GM12873 (cell line): Measurements from ENCODE around the gene FBXO45.

ENCODE experiments used
- TF ChIP-seq, protein P1 (sequence below): IDR thresholded peaks from 2 replicates; pipeline ENCODE4 v1.5.1; 2012; ENCODE audit warnings: low read depth, mild to moderate bottlenecking, moderate library complexity, low read length, control low read depth; ENCODE audit not compliant: insufficient read depth; ENCODE audit errors: missing control alignments

FBXO45 gene

GRCh38 chr3:196569003-196569516 lies 600 bp downstream of the FBXO45 start:
- TF ChIP-seq, protein P1, sequence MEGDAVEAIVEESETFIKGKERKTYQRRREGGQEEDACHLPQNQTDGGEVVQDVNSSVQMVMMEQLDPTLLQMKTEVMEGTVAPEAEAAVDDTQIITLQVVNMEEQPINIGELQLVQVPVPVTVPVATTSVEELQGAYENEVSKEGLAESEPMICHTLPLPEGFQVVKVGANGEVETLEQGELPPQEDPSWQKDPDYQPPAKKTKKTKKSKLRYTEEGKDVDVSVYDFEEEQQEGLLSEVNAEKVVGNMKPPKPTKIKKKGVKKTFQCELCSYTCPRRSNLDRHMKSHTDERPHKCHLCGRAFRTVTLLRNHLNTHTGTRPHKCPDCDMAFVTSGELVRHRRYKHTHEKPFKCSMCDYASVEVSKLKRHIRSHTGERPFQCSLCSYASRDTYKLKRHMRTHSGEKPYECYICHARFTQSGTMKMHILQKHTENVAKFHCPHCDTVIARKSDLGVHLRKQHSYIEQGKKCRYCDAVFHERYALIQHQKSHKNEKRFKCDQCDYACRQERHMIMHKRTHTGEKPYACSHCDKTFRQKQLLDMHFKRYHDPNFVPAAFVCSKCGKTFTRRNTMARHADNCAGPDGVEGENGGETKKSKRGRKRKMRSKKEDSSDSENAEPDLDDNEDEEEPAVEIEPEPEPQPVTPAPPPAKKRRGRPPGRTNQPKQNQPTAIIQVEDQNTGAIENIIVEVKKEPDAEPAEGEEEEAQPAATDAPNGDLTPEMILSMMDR, result no peak

- TF ChIP-seq, protein P1, result no peak
These were observed 3.9 kb downstream of the FBXO45 start for GRCh38 chr3:196572389-196572788.

- TF ChIP-seq, protein P1, result no peak
These were observed 16.7 kb downstream of the FBXO45 start for GRCh38 chr3:196585044-196585757.

- TF ChIP-seq, protein P1, result no peak
These were observed 21.8 kb downstream of the FBXO45 start for GRCh38 chr3:196590279-196590678.

DNA sequence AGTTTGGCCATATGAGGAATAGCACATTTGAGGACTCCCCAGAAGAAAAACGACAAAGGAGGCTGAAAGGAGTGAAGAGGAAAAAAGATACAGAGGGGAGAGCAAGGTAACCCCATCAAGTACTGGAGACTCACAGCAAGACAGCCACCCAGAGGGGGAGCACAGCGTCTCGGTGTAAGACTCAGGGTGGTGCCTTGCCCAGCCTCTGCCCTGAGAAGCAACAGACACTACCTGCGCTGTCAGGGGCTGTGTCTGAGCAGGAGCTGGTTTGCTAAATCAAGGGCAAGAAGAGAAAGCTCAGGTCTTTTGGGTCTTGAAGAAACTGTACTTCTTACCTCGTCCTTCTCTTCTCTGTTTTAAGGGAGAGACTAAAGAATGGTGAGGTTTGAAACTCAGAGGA lies 27.9 kb downstream of the FBXO45 start:
- TF ChIP-seq, protein P1, result no peak

GRCh38 chr3:196599734-196600128 lies 31.3 kb downstream of the FBXO45 start:
- TF ChIP-seq, protein P1, result no peak

DNA sequence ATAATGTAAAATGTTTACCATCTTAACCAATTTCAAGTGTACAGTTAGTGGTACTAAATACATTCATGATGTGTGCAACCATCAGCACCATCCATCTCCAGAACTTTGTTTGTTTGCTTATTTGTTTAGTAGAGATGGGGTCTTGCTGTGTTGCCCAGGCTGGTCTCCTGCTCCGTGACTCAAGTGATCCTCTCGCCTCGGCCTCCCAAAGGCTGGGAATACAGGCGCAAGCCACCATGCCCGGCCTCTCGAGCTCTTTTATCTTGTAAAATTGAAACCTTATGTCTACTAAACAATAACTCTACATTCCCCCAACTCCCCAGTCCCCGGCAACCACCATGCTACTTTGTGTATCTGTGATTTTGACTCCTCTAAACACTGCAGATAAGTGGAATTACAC lies 31.9 kb downstream of the FBXO45 start:
- TF ChIP-seq, protein P1, result no peak
